ENCODE data around the gene MLKL. TPM values are rescaled to one million over a fixed set of nuclear protein-coding genes. Genes with fewer than 3 reads are reported as not detected.

MLKL gene
- total RNA-seq, 4 donors from 2014 or later = 6.4 to 15.5 (median 10.8) TPM

DNA sequence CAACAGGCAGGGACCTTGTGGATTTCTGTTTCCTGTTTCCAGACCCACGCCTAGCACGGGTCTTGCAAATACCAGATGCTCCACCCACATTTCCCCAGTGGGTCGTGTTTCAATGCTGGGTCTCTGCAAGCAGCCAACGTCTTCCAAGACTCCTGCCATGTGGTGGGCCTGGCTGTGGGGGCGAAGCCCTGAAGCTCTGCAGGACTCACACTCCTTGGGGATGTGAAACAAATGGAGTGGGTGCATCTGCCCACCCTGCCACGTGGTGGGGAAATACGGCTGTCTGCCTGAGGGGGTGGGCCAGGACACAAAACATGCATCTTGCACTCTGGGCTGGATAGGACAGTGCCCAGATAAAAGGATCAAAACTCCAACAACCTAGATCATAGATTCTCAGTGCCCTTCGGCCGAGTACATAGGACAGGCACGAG is 41.4 kb upstream of the MLKL start:
- TF ChIP-seq, protein P1, sequence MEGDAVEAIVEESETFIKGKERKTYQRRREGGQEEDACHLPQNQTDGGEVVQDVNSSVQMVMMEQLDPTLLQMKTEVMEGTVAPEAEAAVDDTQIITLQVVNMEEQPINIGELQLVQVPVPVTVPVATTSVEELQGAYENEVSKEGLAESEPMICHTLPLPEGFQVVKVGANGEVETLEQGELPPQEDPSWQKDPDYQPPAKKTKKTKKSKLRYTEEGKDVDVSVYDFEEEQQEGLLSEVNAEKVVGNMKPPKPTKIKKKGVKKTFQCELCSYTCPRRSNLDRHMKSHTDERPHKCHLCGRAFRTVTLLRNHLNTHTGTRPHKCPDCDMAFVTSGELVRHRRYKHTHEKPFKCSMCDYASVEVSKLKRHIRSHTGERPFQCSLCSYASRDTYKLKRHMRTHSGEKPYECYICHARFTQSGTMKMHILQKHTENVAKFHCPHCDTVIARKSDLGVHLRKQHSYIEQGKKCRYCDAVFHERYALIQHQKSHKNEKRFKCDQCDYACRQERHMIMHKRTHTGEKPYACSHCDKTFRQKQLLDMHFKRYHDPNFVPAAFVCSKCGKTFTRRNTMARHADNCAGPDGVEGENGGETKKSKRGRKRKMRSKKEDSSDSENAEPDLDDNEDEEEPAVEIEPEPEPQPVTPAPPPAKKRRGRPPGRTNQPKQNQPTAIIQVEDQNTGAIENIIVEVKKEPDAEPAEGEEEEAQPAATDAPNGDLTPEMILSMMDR (IDR thresholded peaks at IDR 0.05) = no peak
- TF ChIP-seq EP300 (IDR thresholded peaks at IDR 0.05) (no peak), POLR2A (IDR thresholded peaks at IDR 0.05) (no peak), POLR2AphosphoS5 (IDR thresholded peaks at IDR 0.05) (no peak)
- Histone ChIP-seq H3K9me3 (no peaks in the 10 kb centered on the region), H3K27me3 (no peaks in the 10 kb centered on the region), H3K36me3 (no peaks in the 10 kb centered on the region), H3K4me1 (peaks cover 0 to 23% (median 0%) of the 10 kb centered on the region in 3 donors), H3K27ac (no peak overlapping the region), H3K4me3 (no peak overlapping the region)
- 47 to 50% methylated on average over 7 to 8 of the region's 10 CpGs for WGBS, 2 donors (ENCODE audit: low coverage in 1 of 2)
- ATAC-seq = no peak

DNA sequence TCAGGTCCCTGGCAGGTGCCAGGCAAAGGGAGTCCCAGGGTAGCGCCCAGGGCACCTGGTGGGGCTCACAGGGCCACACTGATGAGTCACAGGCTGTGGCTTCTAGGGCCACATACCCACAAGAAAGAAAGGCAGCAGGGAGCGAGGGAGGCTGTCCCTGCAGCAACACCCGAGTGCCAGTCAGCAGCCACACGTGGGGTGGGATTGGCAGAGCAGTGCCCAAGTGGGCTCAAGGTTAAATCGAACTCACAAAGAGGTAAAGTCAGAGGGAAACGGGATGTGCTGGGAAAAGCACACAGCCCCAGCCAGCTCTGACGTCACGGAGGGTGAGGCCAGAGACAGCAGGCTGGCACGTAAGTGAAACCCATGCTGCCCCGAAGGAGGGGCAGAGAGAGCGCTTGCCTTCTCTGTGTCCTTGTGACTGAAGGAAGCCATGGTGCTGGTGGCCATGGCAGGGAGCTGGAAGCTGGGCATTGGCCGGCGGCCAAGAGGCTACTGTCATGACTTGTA is 40.2 kb upstream of the MLKL start:
- Histone ChIP-seq H3K27me3 (peaks cover 9% of the 10 kb centered on the region), H3K27ac (no peak overlapping the region), H3K36me3 (no peaks in the 10 kb centered on the region), H3K4me1 (peaks cover 0 to 23% (median 0%) of the 10 kb centered on the region in 3 donors), H3K4me3 (no peak overlapping the region), H3K9me3 (no peaks in the 10 kb centered on the region)
- ATAC-seq = no peak
- no peak for TF ChIP-seq POLR2AphosphoS5 (IDR thresholded peaks at IDR 0.05)
- TF ChIP-seq EP300 (IDR thresholded peaks at IDR 0.05) = no peak
- no peak for TF ChIP-seq POLR2A (IDR thresholded peaks at IDR 0.05)
- TF ChIP-seq, protein P1 (IDR thresholded peaks at IDR 0.05) = no peak
- 59 to 89% methylated on average over 1 to 11 of the region's 13 CpGs for whole genome bisulfite sequencing, 2 donors (ENCODE audit: low coverage in 1 of 2)

DNA sequence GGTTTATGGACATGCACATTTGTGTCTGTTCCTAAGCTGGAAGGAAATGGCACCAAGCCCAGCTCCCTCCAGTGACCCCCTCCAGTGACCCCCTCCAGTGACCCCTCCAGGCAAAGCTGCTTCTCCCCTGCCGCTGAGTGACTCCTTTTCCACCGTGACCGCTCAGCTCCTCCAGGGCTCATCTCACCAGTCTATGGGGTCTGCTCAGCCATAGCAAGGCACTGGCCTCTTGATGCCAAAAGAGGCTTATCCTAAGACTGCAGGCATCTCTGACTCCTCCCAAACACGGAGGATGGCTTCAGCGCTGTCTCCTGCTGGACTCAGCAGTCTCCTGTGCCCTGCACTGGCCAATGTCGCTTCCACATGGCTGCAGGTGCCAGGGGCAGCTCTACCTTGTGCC is 38.6 kb upstream of the MLKL start:
- Histone ChIP-seq H3K4me3 (no peak overlapping the region), H3K27me3 (peaks cover 22% of the 10 kb centered on the region), H3K9me3 (no peaks in the 10 kb centered on the region), H3K4me1 (peaks cover 0 to 22% (median 0%) of the 10 kb centered on the region in 3 donors), H3K36me3 (no peaks in the 10 kb centered on the region), H3K27ac (no peak overlapping the region)
- 70 to 80% methylated on average over 1 to 2 of the region's 6 CpGs for WGBS, 2 donors (ENCODE audit: low coverage in 1 of 2)
- no peak for ATAC-seq
- no peak for TF ChIP-seq POLR2A (IDR thresholded peaks at IDR 0.05)
- TF ChIP-seq, protein P1 (IDR thresholded peaks at IDR 0.05) = no peak
- no peak for TF ChIP-seq EP300 (IDR thresholded peaks at IDR 0.05)
- TF ChIP-seq POLR2AphosphoS5 (IDR thresholded peaks at IDR 0.05) = no peak

DNA sequence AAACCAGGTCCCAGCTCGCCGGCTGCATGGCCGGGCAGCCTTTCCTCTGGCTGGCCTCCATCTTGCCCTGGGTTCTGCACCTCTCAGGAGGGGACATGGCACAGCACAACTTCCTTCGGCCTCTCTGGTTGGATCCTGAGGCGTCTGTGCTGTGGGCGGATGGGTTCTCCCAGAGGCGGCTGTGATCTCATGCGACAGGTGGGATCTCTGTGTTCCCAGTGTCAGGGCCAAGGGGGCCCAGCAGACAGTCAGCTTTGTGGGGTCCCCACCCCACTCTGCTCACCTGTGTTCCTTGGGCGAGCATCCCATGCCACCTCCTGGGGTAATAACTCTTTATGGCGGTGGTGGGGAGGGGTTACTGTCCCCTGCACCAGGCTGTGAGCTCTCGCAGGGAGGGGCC is 38.2 kb upstream of the MLKL start:
- no peak for ATAC-seq
- no peak overlapping the region for H3K27ac ChIP-seq
- no peaks in the 10 kb centered on the region for H3K36me3 ChIP-seq
- no peaks in the 10 kb centered on the region for H3K9me3 ChIP-seq
- TF ChIP-seq, protein P1 (IDR thresholded peaks at IDR 0.05) = no peak
- TF ChIP-seq POLR2AphosphoS5 (IDR thresholded peaks at IDR 0.05) (no peak), EP300 (IDR thresholded peaks at IDR 0.05) (no peak), POLR2A (IDR thresholded peaks at IDR 0.05) (no peak)
- WGBS, 2 donors (ENCODE audit: low coverage in 1 of 2) = 80% methylated on average over 1 of the region's 11 CpGs; no CpG with 5 or more reads in 1 of the 2 donors
- H3K4me3 ChIP-seq = no peak overlapping the region
- peaks cover 23% of the 10 kb centered on the region for H3K27me3 ChIP-seq
- H3K4me1 ChIP-seq = peaks cover 0 to 17% (median 0%) of the 10 kb centered on the region in 3 donors

DNA sequence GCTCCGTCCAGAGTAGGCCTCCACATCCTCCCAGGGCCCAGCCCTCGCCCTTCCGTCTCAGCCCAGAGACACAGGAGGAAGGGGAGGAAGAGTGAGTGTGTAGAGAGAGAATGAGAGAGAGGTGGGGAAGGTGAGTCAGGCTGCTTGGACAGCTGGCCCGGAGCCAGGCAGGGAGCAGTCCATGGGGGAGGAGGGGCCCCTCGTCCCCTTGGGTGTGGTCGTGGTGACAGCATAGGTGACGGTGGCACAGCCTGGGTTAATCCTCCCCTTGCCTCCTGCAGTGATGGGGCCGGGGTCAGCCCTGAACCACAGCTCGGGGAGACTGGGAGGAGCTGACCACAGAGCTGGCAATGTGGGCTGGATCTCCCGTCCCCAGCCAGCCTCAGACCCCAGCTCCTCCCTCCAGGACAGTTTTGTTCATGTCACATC is 37.5 kb upstream of the MLKL start:
- Histone ChIP-seq H3K9me3 (no peaks in the 10 kb centered on the region), H3K4me3 (no peak overlapping the region), H3K27ac (no peak overlapping the region), H3K4me1 (peaks cover 0 to 10% (median 0%) of the 10 kb centered on the region in 3 donors), H3K27me3 (peaks cover 23% of the 10 kb centered on the region), H3K36me3 (no peaks in the 10 kb centered on the region)
- 53% methylated on average over 3 of the region's 10 CpGs; no CpG with 5 or more reads in 1 of the 2 donors for WGBS, 2 donors (ENCODE audit: low coverage in 1 of 2)
- TF ChIP-seq, protein P1 (IDR thresholded peaks at IDR 0.05) = no peak
- TF ChIP-seq POLR2AphosphoS5 (IDR thresholded peaks at IDR 0.05) = no peak
- no peak for TF ChIP-seq POLR2A (IDR thresholded peaks at IDR 0.05)
- no peak for TF ChIP-seq EP300 (IDR thresholded peaks at IDR 0.05)
- ATAC-seq = no peak
